ACC112 (cell line): Measurements from ENCODE around the gene ELF5.

ENCODE experiments used
- H2AFZ ChIP-seq: fragments of 200-600 bp; sonication (generic); one replicate; pipeline ENCODE4 v1.6.0; 2017; ENCODE audit warnings: antibody characterized with exemption, low read length; ENCODE audit not compliant: unreplicated experiment
- H3K27ac ChIP-seq: fragments of 200-600 bp; sonication (generic); 2 replicates; pipeline ENCODE4 v1.5.1; 2014; ENCODE audit warnings: low read depth, mild to moderate bottlenecking, antibody characterized with exemption, low read length, moderate library complexity
- H3K27me3 ChIP-seq: fragments of 200-600 bp; sonication (generic); 2 replicates; pipeline ENCODE4 v1.6.1; 2014; ENCODE audit warnings: mild to moderate bottlenecking, antibody characterized with exemption, low read length, moderate library complexity, mixed read lengths; ENCODE audit not compliant: insufficient read depth
- H3K36me3 ChIP-seq: fragments of 200-600 bp; sonication (generic); 2 replicates; pipeline ENCODE4 v1.6.1; 2016; ENCODE audit warnings: mild to moderate bottlenecking, antibody characterized with exemption, low read length, moderate library complexity, mixed read lengths; ENCODE audit not compliant: insufficient read depth
- H3K4me1 ChIP-seq: fragments of 200-600 bp; sonication (generic); one replicate; pipeline ENCODE4 v1.6.1; 2016; ENCODE audit warnings: low read length, mixed read lengths; ENCODE audit not compliant: insufficient read depth, unreplicated experiment, control insufficient read depth
- H3K4me3 ChIP-seq: fragments of 200-600 bp; sonication (generic); 2 replicates; pipeline ENCODE4 v1.5.1; 2014; ENCODE audit warnings: mild to moderate bottlenecking, low read depth, low read length
- H3K79me2 ChIP-seq: fragments of 200-600 bp; sonication (generic); one replicate; pipeline ENCODE4 v1.6.0; 2016; ENCODE audit warnings: low read length; ENCODE audit not compliant: control insufficient read depth, unreplicated experiment, insufficient read depth

ELF5 gene

DNA sequence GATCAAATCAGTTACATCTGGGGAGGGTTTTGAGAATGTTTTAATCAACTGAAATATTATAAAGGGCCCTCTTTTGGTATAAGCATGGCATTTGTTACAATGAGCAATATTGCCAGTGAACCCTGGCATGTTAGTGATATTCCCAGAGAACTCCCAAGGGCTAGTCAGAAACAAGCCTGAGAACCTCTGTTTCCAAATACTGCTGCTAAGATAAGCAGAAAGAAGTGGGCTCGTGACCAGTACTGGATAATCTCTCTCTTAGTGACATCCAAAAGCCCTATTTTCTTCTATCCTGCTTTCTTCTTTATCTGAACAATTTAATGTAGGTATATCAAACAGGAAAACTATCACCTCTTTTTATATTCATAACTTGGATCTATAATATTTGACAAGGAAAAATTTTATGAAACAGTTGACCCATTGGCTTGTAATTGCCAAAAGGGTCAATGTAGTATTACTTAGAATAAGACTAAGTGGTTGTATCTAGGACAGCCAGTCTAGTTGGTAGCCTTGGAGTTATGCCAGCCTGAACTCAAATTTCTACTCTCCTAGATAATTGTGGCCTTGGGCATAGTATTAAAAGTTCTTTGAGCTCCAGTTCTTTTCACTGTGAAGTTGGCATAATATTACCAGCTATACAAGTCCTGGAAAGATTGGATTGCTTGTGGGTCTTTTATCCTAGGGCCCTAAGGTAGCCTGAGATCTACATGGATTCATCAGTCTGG, 59.1 kb downstream of the ELF5 start:
- no peaks in the 10 kb centered on the region for H3K27me3 ChIP-seq
- H3K27ac ChIP-seq, result no peak overlapping the region
- peaks cover 16% of the 10 kb centered on the region for H3K36me3 ChIP-seq
- H2AFZ ChIP-seq, result no peak overlapping the region
- no peaks in the 10 kb centered on the region for H3K4me1 ChIP-seq
- no peak overlapping the region for H3K4me3 ChIP-seq
- H3K79me2 ChIP-seq, result no peaks in the 10 kb centered on the region

DNA sequence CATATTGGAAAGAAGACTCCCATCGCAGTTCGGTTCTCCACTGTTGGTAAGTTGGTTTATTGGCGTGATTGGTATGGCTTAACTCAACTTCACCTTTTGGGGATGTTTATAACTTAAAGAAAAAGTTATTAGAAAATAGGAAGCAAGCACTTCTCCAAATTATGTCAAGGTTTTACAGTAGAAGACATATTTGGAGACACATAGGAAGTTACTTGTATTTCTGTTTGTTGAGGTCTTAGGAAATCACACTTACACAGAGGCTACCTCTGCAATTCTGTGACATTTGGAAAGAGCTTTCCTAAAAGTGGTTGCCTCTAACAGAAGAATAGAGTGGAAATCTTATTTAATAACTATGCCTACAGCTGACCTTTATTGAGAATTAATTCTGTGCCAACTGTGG, 62.5 kb downstream of the ELF5 start:
- H3K27ac ChIP-seq, result no peak overlapping the region
- H3K79me2 ChIP-seq, result no peaks in the 10 kb centered on the region
- no peaks in the 10 kb centered on the region for H3K4me1 ChIP-seq
- peaks cover 8% of the 10 kb centered on the region for H3K36me3 ChIP-seq
- H2AFZ ChIP-seq, result no peak overlapping the region
- H3K4me3 ChIP-seq, result no peak overlapping the region
- no peaks in the 10 kb centered on the region for H3K27me3 ChIP-seq

DNA sequence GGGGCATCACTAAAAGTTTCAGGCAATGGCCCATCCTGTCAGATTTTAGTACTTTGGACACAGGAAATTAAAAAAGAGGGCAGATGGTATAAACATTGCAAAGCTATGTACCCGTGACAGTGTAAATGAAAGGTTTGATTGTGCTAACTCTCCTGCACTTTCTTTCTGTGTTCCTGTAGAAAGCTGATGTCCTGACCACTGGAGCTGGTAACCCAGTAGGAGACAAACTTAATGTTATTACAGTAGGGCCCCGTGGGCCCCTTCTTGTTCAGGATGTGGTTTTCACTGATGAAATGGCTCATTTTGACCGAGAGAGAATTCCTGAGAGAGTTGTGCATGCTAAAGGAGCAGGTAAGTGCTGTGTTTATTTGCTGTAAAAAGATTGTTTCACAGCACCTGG, 64.6 kb downstream of the ELF5 start:
- Histone ChIP-seq H3K27ac (no peak overlapping the region), H3K4me3 (no peak overlapping the region), H3K27me3 (no peaks in the 10 kb centered on the region), H3K4me1 (no peaks in the 10 kb centered on the region), H2AFZ (no peak overlapping the region), H3K79me2 (no peaks in the 10 kb centered on the region), H3K36me3 (peaks cover 8% of the 10 kb centered on the region)

DNA sequence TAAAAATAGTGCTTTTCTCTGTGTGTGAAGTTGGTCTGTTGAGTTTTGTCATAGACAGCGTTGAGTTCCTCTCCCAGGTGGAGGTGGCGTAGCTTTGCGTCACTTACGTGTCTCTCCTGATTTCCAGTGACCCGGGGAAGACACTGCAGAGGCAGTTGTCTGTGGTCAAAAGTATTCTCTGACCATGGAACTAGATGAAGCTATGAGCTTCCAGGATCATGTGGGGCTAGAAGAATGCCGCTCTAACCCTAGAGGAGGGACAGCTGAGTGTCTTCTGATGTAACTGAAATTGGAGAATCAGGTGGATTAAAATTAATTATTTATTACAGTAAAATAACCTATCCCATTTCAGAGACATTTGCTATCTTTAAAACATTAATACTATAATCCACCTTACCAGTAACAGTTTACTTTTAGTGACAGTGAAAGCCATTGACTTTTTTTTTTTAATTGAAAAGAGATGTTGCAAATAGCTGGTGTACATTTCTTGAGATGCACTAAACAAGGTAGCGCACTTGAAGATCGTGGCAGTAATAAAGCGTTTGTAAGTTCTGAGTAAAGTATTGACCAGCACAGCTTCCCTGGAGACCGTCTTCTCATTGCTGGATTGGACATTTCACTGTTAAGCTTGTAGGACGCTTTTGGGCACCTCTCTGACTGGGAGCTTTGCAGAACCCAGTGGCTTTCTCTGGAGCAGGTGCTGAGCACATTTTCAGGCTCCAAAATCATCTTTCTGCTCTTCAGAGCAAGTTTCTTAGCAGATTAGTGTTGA, 65.2 kb downstream of the ELF5 start:
- no peaks in the 10 kb centered on the region for H3K27me3 ChIP-seq
- peaks cover 3% of the 10 kb centered on the region for H3K79me2 ChIP-seq
- no peak overlapping the region for H3K27ac ChIP-seq
- peaks cover 4% of the 10 kb centered on the region; the same call in 1 of the 2 replicates for H3K36me3 ChIP-seq
- H3K4me3 ChIP-seq, result no peak overlapping the region
- H2AFZ ChIP-seq, result no peak overlapping the region
- no peaks in the 10 kb centered on the region for H3K4me1 ChIP-seq

DNA sequence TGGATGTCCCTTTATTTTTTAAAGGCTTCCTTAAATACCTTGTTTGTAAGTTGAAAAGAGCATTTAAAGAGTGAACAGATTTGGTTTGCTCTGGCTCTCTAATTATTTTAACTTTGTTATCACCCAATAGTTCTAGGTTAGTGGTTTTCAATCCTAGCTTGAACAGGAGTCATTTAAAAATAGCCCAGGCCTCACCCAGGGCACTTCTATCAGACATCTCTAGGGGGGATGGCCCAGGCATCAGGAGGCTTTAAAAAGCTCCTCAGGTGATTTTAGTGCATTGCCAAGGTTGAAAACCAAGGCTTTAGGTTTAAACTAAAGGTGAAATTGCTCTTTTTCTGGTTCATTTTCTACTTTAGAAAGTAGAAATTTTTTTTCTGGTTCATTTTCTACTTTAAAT, 66.5 kb downstream of the ELF5 start:
- Histone ChIP-seq H3K36me3 (0 out of 2 replicates have a peak, but pooled peaks cover under 1% of the 10 kb centered on the region), H3K27me3 (no peaks in the 10 kb centered on the region), H3K4me1 (no peaks in the 10 kb centered on the region), H2AFZ (no peak overlapping the region), H3K79me2 (peaks cover 7% of the 10 kb centered on the region), H3K4me3 (no peak overlapping the region), H3K27ac (no peak overlapping the region)

DNA sequence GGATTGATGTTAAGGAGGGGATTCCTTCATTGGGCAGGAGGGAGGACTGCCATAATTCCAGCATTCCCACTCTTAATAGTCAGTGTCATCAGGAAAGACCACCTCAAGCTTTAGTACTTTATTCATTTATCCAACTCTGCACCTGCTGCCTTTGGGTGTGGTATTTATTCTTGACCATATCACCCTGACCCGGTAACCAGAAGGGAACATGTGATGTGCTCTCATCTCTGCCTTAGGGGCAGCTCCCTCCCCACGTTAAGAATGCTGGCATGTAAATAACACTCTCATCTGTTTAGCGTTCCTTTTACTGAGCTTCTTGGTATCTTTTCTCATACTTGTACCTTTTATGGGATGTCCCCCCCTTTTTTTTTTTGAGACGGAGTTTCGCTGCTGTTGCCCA, 67.2 kb downstream of the ELF5 start:
- Histone ChIP-seq H3K27ac (no peak overlapping the region), H2AFZ (no peak overlapping the region), H3K4me3 (no peak overlapping the region), H3K27me3 (no peaks in the 10 kb centered on the region), H3K4me1 (no peaks in the 10 kb centered on the region), H3K79me2 (peaks cover 7% of the 10 kb centered on the region), H3K36me3 (0 out of 2 replicates have a peak, but pooled peaks cover 4% of the 10 kb centered on the region)

GRCh38 chr11:34445956-34446355, 67.6 kb downstream of the ELF5 start:
- Histone ChIP-seq H3K27me3 (no peaks in the 10 kb centered on the region), H3K4me3 (no peak overlapping the region), H3K4me1 (no peaks in the 10 kb centered on the region), H3K27ac (no peak overlapping the region), H3K36me3 (0 out of 2 replicates have a peak, but pooled peaks cover 4% of the 10 kb centered on the region), H2AFZ (no peak overlapping the region), H3K79me2 (peaks cover 10% of the 10 kb centered on the region)

GRCh38 chr11:34444428-34444827, 69.2 kb downstream of the ELF5 start:
- Histone ChIP-seq H3K27me3 (no peaks in the 10 kb centered on the region), H3K79me2 (peaks cover 22% of the 10 kb centered on the region), H3K4me3 (no peak overlapping the region), H3K4me1 (peaks cover 6% of the 10 kb centered on the region), H3K27ac (no peak overlapping the region), H3K36me3 (0 out of 2 replicates have a peak, but pooled peaks cover 4% of the 10 kb centered on the region), H2AFZ (no peak overlapping the region)

DNA sequence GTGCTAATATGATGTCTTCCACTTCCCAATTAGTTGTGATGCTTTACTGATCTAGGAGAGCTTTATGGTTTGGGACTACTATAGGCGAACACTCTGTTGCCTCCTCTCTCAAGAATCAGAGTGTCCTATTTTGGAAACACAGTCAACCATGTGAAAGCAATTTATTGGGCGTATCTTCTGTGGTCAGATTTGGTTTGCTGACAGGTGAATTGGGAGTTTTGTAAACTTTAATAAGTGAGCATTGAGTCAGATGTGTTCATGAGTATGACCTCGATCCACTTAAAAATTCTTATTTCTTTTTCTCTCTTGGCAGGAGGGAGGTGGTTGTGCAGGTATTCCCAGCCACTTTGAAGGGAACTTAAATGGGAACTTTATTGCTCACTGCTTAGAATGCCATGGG, 70.5 kb downstream of the ELF5 start:
- Histone ChIP-seq H3K27ac (no peak overlapping the region), H3K79me2 (peaks cover 25% of the 10 kb centered on the region), H3K4me1 (peaks cover 6% of the 10 kb centered on the region)

DNA sequence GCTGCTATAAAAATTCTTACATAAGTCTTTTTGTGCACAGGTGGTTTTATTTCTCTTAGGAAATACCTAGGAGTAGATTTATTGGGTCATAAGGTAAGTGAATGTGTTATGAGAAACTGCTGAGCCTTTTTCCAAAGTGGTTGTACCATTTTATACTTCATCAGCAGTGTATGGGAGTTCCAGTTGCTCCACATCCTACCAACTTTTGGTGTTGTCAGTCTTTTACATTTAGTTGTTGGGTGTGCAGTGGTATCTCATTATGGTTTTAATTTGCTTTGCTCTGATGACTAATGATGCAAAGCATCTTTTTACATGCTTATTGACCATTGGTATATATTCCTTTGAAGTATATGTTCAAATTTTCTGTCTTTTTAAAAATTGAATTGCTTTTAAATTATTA, 71.8 kb downstream of the ELF5 start:
- Histone ChIP-seq H3K27me3 (no peaks in the 10 kb centered on the region), H2AFZ (no peak overlapping the region), H3K27ac (no peak overlapping the region), H3K36me3 (0 out of 2 replicates have a peak, but pooled peaks cover 4% of the 10 kb centered on the region), H3K4me1 (peaks cover 6% of the 10 kb centered on the region), H3K79me2 (peaks cover 25% of the 10 kb centered on the region), H3K4me3 (no peak overlapping the region)

More for the DNA sequence above, 70.5 kb downstream of the ELF5 start:
- H3K36me3 ChIP-seq, result 0 out of 2 replicates have a peak, but pooled peaks cover 4% of the 10 kb centered on the region
- no peak overlapping the region for H2AFZ ChIP-seq
- no peaks in the 10 kb centered on the region for H3K27me3 ChIP-seq
- H3K4me3 ChIP-seq, result no peak overlapping the region
